Large intestine (tissue), 3 donors: ENCODE results near the gene FUT7. TPM values are rescaled to one million over a fixed set of nuclear protein-coding genes. Genes with fewer than 3 reads are reported as not detected.

ENCODE experiments used
- DNase-seq, 2 donors: peaks; one replicate each; pipeline versions ENCODE4 v3.0.0 to v3.0.0-alpha.2; 2013
- H3K27ac ChIP-seq: one replicate; pipeline ENCODE4 v1.5.1; 2013; ENCODE audit warnings: low read length
- H3K27me3 ChIP-seq: 2 replicates; pipeline ENCODE4 v1.6.1; 2013; ENCODE audit warnings: low read length; ENCODE audit not compliant: control insufficient read depth, insufficient read depth
- H3K36me3 ChIP-seq: 2 replicates; pipeline ENCODE4 v1.6.1; 2013; ENCODE audit warnings: low read length; ENCODE audit not compliant: control insufficient read depth, insufficient read depth
- H3K4me1 ChIP-seq: one replicate; pipeline ENCODE4 v1.6.1; 2013; ENCODE audit warnings: low read length; ENCODE audit not compliant: control insufficient read depth, insufficient read depth
- H3K4me3 ChIP-seq: one replicate; pipeline ENCODE4 v1.5.1; 2013; ENCODE audit warnings: low read length
- H3K9me3 ChIP-seq: one replicate; pipeline ENCODE4 v1.6.1; 2013; ENCODE audit warnings: mild to moderate bottlenecking, low read depth, low read length, moderate library complexity; ENCODE audit not compliant: control insufficient read depth
- WGBS: methylation state at CpG from one replicate; pipeline ENCODE4 v1.1.5; 2013; ENCODE audit warnings: low lambda C conversion rate; ENCODE audit not compliant: insufficient coverage; 5-methylcytosine and 5-hydroxymethylcytosine counted together
- polyA plus RNA-seq: library from polyadenylated mRNA; unstranded; fragments of 120-200 nt; gene quantifications from one replicate; pipeline ENCODE4 v1.2.1, GENCODE V29; 2013

The FUT7 gene
- polyA plus RNA-seq, 1 donor, result 0.69 TPM

DNA sequence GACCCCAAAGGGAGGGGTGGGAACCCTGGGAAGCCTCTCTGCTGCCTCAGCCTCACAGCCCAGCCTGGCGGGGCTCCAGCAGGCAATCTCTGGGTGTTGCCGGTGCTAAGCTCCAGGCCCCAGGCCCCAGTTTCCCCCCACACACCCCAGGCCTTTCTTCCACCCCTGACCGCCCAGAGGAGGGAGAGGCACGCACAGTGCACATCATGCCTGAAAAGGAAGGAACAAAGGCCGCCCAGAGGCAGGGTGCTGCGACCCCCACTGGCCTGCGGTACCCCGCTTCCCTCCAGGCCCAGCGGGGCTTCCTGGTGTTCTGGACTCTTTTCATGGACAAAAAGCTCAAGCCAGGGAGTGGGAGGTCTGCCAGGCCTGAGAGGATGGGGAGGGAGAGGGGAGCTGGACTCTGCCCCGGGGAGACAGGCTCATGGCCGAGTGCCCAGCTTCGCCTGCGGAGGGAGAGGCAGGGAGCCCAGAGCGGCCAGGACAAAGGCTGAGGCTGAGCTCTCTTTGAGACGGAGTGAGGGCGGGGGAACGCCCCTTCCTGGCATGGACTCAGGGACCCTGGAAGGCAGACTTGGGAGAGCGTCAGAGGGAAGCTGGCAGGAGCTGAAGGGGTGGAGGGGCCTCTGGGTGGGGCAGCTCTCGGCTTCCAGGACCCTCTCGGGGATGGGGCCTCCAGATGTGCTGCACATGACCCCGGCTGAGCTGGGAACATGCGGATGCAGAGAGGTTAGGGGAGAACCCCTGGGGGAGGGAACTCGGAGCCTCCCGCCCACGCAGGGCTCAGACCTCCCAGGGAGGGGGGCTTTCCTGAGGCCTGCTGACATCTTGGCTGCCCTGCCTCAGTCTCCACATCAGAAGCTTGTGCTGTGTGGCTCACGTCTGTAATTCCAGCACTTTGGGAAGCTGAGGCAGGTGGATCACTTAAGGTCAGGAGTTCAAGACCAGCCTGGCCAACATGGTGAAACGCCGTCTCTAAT lies 23.8 kb upstream of the FUT7 start:
- no peaks in the 10 kb centered on the region for H3K36me3 ChIP-seq
- peaks cover 27% of the 10 kb centered on the region for H3K27me3 ChIP-seq
- no CpG with 5 or more reads among the region's 28 CpGs for WGBS
- peak overlapping the region; percentile 3 for H3K4me3 ChIP-seq
- H3K4me1 ChIP-seq, result peaks cover 25% of the 10 kb centered on the region
- DNase-seq, result peak; percentile 92 to 96
- peak overlapping the region; percentile 79 for H3K27ac ChIP-seq
- no peaks in the 10 kb centered on the region for H3K9me3 ChIP-seq

DNA sequence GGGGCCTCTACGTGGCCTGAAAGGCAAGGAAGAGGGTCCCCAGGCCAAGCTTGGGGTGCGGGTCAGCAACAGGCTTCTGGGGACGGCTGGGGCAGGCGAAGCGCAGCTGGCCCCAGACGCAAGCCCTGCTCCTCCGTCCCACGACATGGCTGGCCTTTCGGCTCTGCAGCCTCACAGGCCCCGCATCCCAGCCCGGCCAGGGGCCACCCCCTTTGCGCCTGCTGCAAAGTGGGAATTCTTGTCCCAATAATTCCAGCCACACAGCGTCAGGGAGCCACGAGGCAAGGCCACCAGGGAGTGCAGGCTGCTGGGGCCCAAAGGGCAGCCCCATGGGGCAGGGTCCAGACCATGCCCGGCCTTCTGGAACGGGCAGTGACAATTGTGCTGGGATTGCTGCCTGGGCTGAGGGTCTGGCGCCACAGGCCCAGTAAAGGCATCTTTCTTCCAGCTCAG lies 23.1 kb upstream of the FUT7 start:
- no peaks in the 10 kb centered on the region for H3K36me3 ChIP-seq
- peak overlapping the region; percentile 59 for H3K4me3 ChIP-seq
- peaks cover 25% of the 10 kb centered on the region for H3K4me1 ChIP-seq
- peak in 1 of 2 donors; percentile 73 for DNase-seq
- no CpG with 5 or more reads among the region's 17 CpGs for WGBS
- H3K9me3 ChIP-seq, result no peaks in the 10 kb centered on the region
- peaks cover 34% of the 10 kb centered on the region for H3K27me3 ChIP-seq
- peak overlapping the region; percentile 79 for H3K27ac ChIP-seq

DNA sequence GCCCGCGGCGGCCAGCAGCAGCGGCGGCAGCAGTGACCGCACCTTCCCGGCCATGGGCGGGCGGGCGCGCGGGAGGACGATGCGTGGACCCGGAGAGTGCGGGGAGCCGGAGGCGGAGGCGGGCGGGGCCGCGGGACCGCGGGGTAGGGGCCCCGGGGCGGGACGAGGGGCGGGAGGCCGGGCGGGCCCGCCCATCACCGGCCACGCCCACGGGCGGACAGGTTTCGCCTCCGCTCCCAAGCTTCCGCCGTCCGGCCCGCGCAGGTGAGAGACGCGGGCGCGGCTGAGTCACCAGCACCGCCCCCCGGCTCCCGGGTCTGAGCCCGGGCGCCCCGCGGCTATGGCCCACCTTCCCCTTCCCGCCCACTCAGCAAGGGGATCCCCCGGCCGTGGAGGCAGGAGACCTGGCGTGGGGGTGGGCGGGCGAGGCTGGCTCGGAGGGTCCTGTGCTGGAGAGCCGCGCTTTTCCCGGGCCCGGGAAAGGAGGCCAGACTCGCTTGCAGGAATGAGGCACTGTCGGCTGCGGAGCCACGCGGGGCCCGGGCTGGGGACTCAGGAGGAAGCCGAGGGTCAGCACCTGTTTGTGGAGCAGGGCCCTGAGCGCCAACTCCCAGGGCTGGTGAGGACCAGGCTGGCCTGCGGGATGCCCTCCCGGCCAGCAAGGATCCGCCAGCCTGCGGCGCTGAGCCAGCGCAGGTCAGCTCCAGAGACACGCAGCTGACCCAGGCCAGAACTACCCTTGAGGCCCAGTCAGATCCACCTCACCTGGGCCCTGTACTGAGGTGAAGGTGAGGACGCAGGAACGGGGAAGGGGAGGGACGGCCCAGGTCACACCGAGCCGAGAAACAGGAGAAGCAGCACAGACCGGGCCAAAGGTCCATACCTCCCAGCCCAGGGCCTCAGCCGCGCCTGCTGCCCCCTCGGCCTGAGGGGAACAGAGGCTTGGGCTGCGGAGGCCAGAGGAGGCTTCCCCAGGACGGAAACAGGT lies 22.4 kb upstream of the FUT7 start, which contains the start of gene ENTPD2:
Gene ENTPD2, minus strand, starts transcription at position 118 of the 988 bp plus-strand sequence. Its CDS starts 64 bp downstream, at position 54.
- peak; percentile 70 to 87 for DNase-seq
- peak within 1 kb of the TSS; percentile 79 for H3K27ac ChIP-seq
- H3K9me3 ChIP-seq, result no peaks in the 10 kb centered on the region
- no CpG with 5 or more reads among the region's 90 CpGs for WGBS
- peaks cover 41% of the 10 kb centered on the region for H3K27me3 ChIP-seq
- no peaks in the 10 kb centered on the region for H3K36me3 ChIP-seq
- peak within 1 kb of the TSS; percentile 59 for H3K4me3 ChIP-seq
- H3K4me1 ChIP-seq, result peaks cover 25% of the 10 kb centered on the region

DNA sequence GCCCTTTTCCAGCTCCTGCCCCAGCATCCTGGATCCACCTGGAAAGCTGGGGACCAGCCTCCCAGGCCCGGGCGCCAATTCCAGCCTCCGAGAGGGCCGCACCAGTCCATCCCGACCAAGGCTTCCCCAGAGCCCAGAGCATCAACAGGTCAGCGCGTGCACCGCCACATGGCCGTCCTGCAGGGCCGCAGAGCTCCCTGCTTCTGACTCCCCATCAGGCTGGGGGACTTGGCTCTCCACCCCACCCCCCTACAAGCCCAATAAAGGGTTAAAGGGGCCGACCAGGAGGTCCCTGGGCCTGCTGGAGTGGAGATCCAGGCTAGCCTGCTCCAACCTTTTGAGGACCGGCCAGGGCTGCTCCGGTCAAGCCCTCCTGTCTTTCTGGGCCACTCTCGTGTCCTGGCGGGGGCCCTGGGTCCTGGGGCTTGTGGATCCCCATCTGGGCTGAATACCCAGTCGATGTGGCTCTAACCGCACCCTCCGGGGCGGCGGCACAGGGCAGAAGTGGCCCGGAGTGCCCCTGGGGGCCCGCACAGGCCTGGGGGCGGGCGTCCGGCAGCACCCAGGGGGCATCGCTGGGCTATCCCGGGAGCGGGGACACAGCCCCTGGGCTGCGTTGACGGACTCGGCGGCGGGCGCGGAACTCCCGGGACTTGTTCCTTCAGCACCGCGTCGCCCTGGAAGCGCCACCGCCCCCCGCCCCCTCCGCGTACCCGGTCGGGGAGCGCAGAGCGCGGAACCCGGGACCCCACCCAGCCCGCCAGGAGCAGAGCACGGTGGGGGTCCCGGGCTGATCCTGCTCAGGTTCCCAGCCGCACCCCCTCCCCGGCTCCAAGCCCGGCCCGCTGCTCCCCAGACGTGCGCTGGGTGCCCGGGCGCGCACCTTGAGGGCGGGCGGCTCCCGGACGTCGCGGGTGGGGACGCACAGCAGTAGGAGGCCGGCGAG lies 21.4 kb upstream of the FUT7 start:
- no peak overlapping the region for H3K27ac ChIP-seq
- WGBS, result no CpG with 5 or more reads among the region's 71 CpGs
- H3K27me3 ChIP-seq, result peaks cover 49% of the 10 kb centered on the region
- peaks cover 25% of the 10 kb centered on the region for H3K4me1 ChIP-seq
- no peaks in the 10 kb centered on the region for H3K36me3 ChIP-seq
- peaks cover 3% of the 10 kb centered on the region for H3K9me3 ChIP-seq
- peak overlapping the region; percentile 28 for H3K4me3 ChIP-seq
- no peak for DNase-seq

DNA sequence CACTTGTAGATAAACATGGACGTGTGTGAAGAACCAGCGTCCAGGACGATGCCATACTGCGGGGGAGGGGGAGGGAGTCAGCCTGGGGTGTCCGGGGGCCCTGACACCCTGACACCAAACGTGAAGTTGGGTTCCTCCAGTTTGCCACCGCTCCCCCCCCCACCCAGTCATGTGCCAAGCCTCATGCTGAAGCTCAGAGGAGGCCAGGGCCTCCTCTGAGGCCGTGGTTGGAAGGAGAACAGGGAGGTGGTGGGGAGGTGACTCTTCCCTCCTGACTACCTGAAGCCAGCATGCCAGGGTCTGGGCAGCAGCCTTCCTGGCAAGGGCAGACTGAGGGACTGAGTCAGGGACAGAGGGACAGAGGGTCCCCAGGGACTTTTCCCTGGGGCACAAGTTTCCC lies 20.4 kb upstream of the FUT7 start:
- H3K9me3 ChIP-seq, result peaks cover 3% of the 10 kb centered on the region
- H3K4me1 ChIP-seq, result peaks cover 25% of the 10 kb centered on the region
- no peak for DNase-seq
- peaks cover 59% of the 10 kb centered on the region for H3K27me3 ChIP-seq
- WGBS, result no CpG with 5 or more reads among the region's 8 CpGs
- H3K4me3 ChIP-seq, result no peak overlapping the region
- H3K27ac ChIP-seq, result no peak overlapping the region
- H3K36me3 ChIP-seq, result no peaks in the 10 kb centered on the region

DNA sequence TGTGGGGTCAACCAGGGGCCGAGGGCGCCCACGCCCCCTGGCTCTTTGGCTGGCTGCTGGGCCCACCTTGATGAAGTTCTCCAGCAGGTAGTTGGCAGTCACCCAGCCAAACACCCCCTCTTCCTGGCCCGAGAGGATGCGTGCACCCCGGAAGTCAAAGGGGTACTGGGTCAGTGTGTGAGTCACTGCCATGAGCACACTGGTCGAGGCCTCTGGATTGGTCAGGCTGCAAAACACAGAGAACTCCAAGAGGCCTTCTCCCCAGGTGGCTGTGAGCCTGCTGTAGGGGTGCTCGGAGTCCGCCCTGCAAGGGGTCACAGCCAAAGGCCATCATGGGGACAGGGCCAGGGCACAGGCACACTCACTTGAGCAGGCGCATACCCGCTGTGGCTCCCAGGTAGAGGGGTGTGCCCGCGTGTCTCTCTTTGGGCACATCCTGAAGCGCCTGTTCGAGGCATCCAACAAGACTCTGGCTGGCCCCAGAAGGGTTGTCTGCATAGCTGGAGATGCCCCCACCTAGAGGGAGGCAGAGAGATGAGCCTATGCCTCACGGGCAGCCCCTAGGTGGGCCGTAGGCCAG lies 19.3 kb upstream of the FUT7 start:
- peaks cover 28% of the 10 kb centered on the region for H3K4me1 ChIP-seq
- DNase-seq, result no peak
- no peak overlapping the region for H3K27ac ChIP-seq
- H3K36me3 ChIP-seq, result no peaks in the 10 kb centered on the region
- H3K27me3 ChIP-seq, result peaks cover 68% of the 10 kb centered on the region
- H3K4me3 ChIP-seq, result no peak overlapping the region
- H3K9me3 ChIP-seq, result peaks cover 6% of the 10 kb centered on the region
- no CpG with 5 or more reads among the region's 17 CpGs for WGBS

DNA sequence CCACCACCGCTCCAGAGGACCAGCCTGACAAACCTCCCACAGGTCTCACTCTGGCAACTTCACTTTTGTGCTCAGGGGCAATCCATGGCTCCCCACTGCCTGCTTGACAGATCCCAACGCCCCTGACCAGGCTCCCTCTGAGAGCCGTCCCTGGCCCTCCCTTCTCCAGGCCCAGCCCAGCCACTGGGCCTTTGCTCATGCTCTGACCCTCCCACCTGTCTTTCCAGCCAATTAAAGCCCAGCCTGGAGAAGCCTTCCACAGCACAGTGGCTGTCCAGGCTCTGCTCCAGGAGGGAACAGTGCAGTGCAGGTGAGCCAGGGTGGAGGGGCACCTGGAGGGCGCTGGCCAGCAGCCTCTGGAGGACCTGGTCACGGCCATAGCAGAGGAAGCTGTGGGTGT lies 18.7 kb upstream of the FUT7 start:
- H3K4me3 ChIP-seq, result no peak overlapping the region
- no peak for DNase-seq
- no peak overlapping the region for H3K27ac ChIP-seq
- H3K36me3 ChIP-seq, result no peaks in the 10 kb centered on the region
- peaks cover 72% of the 10 kb centered on the region for H3K27me3 ChIP-seq
- peaks cover 8% of the 10 kb centered on the region for H3K9me3 ChIP-seq
- no CpG with 5 or more reads among the region's 5 CpGs for WGBS
- H3K4me1 ChIP-seq, result peaks cover 24% of the 10 kb centered on the region

DNA sequence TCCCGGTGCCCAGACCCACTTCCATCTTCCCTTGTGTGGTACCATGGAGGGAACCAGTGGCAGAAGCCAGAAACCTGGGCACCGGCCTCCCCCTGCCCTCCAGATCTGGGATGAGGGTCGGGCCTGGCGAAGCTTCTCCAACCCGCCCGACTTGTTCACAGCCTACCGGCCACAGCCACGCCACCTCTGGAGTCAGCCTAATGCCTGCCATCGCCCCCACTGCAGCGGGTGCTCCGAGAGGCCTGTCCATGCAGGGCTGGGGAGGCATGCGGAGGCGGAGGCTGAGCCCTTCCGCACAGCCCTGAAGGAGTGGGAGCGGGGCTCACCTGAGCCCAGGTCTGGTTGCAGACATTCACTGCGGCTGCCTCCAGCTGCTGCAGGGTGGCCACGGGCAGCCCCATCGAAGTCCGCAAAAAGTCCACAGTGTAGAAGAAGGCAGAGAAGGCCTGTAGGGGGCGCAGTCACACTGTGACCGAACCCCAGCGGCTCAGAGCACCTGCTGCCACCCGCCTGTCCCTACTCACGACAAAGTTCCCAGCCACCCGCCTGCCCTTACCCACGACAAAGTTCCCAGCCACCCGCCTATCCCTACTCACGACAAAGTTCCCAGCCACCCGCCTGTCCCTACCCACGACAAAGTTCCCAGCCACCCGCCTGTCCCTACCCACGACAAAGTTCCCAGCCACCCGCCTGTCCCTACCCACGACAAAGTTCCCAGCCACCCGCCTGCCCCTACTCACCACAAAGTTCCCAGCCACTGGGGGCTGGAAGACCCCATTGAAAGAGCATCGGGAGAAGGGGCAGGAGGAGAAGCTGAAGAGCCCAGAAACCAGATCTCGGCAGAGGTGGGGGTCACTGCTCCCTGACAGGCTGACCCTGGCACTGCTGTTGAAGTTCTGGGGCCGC lies 17.9 kb upstream of the FUT7 start:
- no peak overlapping the region for H3K27ac ChIP-seq
- no peaks in the 10 kb centered on the region for H3K36me3 ChIP-seq
- DNase-seq, result peak in 1 of 2 donors; percentile 55
- H3K27me3 ChIP-seq, result peaks cover 80% of the 10 kb centered on the region
- WGBS, result 56% methylated on average over 10 of the region's 38 CpGs
- H3K4me1 ChIP-seq, result peaks cover 23% of the 10 kb centered on the region
- no peak overlapping the region for H3K4me3 ChIP-seq
- peaks cover 8% of the 10 kb centered on the region for H3K9me3 ChIP-seq
